Stimulated activated CD8-positive, alpha-beta memory T cell treated with anti-CD3 and anti-CD28 coated beads, Interleukin-4, amount 100 ng/mL, for 4 hours (primary cell): ENCODE results near the gene LPAR1.
"Not testable (repeated sequence)": the region's sequence is repeated elsewhere in the genome, so short reads cannot be mapped to it uniquely, and the experiment has no call there.

Source experiments
- DNase-seq, 2 donors: peaks; one replicate each; pipeline ENCODE4 v3.0.0-alpha.2; 2020; ENCODE audit warnings: low read depth in 2 of 2, low spot score in 1 of 2

LPAR1 gene

GRCh38 chr9:111038331-111039230 lies at the start of gene LPAR1:
Gene LPAR1 (minus strand): TSS chr9:111038470. CDS start chr9:110972117, 66,353 bp downstream.
- DNase-seq, result no peak

GRCh38 chr9:111078391-111079038 lies 40.2 kb upstream of the LPAR1 start:
- DNase-seq, result no peak

GRCh38 chr9:111076519-111076918 lies 38.2 kb upstream of the LPAR1 start:
- DNase-seq, result no peak

GRCh38 chr9:111076042-111076441 lies 37.8 kb upstream of the LPAR1 start:
- DNase-seq, result no peak

- DNase-seq, result no peak
Measured at GRCh38 chr9:111074395-111074794, 36.1 kb upstream of the LPAR1 start.

GRCh38 chr9:111069183-111069582 lies 30.9 kb upstream of the LPAR1 start:
- DNase-seq, result no peak

GRCh38 chr9:111068771-111069170 lies 30.5 kb upstream of the LPAR1 start:
- DNase-seq, result no peak

GRCh38 chr9:111068383-111068730 lies 30.1 kb upstream of the LPAR1 start:
- DNase-seq, result no peak

GRCh38 chr9:111066468-111066867 lies 28.2 kb upstream of the LPAR1 start:
- no peak for DNase-seq

GRCh38 chr9:111065414-111065813 lies 27.1 kb upstream of the LPAR1 start:
- DNase-seq, result no peak

GRCh38 chr9:111064160-111064837 lies 26.0 kb upstream of the LPAR1 start:
- DNase-seq, result no peak

GRCh38 chr9:111063332-111063731 lies 25.1 kb upstream of the LPAR1 start:
- no peak for DNase-seq

GRCh38 chr9:111058166-111058565 lies 19.9 kb upstream of the LPAR1 start:
- DNase-seq, result no peak

- no peak for DNase-seq
Measured at GRCh38 chr9:111056538-111056937, 18.3 kb upstream of the LPAR1 start.

GRCh38 chr9:111052791-111053190 lies 14.5 kb upstream of the LPAR1 start:
- DNase-seq, result no peak

GRCh38 chr9:111051400-111051799 lies 13.1 kb upstream of the LPAR1 start:
- no peak for DNase-seq

GRCh38 chr9:111050819-111051218 lies 12.5 kb upstream of the LPAR1 start:
- no peak for DNase-seq

- DNase-seq, result not testable (repeated sequence)
Measured at GRCh38 chr9:111047287-111047686, 9.0 kb upstream of the LPAR1 start.

GRCh38 chr9:111041902-111042301 lies 3.6 kb upstream of the LPAR1 start:
- no peak for DNase-seq

GRCh38 chr9:111040494-111040893 lies 2.2 kb upstream of the LPAR1 start:
- no peak for DNase-seq

GRCh38 chr9:111039231-111039906 lies 1.1 kb upstream of the LPAR1 start:
- DNase-seq, result no peak
